Measurements from ENCODE around the gene ELFN1.
"Not testable (repeated sequence)": the region's sequence is repeated elsewhere in the genome, so short reads cannot be mapped to it uniquely, and the experiment has no call there.

The ELFN1 gene

DNA sequence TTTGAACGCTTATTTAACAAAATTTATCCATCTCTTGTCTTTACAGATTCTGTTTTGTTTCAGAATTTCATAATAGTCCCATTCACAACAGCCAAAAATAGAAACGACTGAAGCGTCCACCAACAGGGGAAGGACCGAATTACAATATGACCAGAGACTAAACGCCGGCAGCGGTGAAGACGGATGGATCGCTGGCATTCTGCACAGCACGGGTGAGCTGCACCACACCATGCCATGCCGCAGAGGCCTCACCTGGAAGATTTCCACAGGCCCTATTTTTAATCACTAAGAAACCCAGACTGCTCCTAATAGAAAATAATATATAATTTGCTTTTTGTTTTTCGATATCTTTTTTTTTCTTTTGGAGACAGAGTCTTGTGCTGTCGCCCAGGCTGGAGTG lies 91.0 kb downstream of the ELFN1 start:
- DNase-seq: no peak

DNA sequence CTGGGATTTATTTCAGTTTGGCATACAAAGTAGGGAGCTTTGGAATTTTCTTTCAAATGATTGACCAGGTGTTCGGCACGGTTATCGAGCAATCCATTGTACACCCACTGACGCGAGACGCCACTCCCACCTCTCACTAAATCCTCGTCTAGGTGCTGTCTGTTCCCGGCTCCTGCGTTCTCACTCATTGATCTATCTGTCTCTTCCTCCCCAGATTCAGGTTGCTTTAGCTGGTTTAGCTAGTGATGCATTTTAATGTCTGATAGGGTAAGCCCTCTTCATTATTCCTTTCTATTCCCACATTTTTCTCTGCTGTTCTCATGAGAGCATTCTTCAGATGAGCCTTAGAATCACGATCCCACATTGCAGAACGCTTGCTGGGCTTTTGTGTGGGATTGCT lies 91.7 kb downstream of the ELFN1 start:
- no peak for DNase-seq

DNA sequence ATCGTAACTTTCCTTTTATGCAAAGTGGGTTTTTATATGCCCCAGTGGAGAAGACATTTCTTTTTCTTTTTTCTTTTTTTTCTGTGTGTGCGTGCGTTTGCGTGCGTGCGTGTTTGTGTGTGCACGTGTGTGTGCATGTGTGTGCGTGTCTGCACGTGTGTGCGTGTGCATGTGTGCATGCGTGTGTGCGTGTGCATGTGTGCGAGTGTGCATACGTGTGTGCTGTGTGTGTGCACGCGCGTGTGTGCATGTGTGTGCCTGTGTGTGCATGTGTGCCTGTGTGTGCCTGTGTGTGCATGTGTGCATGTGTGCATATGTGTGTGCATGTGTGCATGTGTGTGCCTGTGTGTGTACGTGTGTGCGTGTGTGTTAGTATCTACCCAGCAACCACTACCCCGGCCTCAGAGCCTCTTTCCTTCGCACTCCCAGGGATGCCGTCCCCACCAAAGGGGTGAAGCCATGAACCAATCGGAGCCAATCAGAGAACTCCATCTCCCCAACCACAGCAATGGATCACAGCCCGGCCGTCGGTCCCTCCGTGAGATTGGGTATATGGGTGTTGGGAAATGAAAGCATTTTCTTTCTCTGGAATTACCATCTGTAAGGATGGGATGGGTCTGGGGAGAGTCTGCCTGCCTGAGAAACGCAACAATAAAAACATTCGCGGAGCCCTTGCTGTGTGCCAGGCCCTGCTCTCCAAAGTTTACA lies 92.3 kb downstream of the ELFN1 start:
- DNase-seq: no peak

DNA sequence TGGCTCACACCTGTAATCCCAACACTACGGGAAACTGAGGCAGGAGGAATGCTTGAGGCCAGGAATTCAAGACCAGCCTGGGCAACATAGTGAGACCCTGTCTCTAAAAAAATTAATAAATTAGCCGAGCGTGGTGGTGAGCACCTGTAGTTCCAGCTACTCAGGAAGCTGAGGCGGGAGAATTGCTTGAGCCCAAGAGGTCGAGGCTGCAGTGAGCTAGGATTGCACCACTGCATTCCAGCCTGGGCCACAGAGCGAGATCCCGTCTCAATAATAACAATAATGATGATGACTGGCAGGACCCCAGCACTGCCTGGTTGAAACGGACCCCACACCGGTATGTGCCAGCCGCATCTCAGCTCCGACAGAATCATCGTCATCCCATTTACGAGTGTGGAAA lies 93.0 kb downstream of the ELFN1 start:
- DNase-seq: no peak

DNA sequence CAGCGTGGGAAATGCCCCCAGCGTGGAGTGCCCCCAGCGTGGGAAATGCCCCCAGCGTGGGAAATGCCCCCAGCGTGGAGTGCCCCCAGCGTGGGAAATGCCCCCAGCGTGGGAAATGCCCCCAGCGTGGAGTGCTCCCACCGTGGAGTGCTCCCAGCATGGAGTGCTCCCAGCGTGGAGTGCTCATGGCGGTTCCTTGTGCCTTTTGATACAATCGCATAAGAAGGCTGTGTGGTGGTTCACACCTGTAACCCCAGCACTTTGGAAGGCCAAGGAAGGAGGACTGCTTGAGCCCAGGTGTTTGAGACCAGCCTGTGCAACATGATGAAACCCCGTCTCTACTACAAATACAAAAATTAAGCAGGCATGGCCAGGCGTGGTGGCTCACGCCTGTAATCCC lies 93.8 kb downstream of the ELFN1 start:
- DNase-seq: not testable (repeated sequence)

DNA sequence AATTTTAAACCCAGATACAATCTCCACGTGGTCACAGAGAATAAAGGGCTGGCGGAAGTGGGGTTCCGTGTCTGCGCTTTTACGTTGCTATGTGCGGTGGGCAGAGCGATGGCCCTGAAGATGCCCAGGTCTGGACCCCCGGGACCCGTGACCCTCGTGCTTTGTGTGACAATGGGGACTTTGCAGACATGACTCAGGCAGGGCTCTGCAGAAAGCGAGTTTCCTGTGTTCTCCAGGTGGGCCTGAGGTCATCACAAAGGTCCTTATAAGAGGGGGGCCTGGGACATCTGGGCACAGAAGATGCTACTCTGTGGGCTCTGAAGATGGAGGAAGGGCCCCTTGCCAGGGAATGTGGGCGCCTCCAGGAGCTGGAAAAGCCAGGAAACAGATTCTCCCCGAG lies 95.3 kb downstream of the ELFN1 start:
- no peak for DNase-seq

DNA sequence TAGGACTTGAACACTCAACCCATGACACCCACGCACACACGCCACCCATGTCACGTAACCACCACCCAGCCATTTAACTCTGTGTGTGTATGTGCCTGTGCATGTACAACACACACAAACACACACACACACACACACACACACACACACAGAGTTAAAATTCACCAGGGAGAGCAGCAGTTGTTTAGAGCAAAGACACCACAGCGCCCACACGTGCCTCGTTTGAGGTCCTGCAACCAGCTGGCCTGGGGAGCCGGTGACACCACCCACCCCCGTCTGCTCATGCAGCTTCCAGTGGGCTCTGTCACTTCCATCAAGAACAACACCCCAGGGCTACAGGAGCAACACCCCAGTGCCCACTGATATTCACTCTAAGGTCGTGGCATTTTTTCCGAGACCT lies 97.4 kb downstream of the ELFN1 start:
- no peak for DNase-seq

DNA sequence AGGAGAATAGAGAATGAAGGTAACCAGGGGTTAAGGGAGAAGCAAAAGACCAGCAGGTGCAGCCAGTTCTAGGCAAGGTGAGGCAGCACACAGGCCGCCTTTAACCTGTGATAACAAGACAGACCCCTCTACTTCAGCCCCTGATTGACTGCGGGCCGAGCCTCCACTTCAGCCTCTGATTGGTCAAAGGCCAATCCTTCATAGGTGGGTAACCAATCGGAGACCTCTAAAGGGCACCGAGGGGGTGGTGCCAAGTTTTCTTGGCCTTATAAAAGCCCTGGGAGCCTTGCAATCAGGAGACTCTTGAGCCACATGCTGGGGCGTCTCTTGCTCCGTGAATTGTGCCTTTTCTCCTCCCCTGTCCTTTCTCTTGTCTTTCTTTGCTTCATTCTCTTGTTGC lies 98.8 kb downstream of the ELFN1 start:
- DNase-seq: no peak

DNA sequence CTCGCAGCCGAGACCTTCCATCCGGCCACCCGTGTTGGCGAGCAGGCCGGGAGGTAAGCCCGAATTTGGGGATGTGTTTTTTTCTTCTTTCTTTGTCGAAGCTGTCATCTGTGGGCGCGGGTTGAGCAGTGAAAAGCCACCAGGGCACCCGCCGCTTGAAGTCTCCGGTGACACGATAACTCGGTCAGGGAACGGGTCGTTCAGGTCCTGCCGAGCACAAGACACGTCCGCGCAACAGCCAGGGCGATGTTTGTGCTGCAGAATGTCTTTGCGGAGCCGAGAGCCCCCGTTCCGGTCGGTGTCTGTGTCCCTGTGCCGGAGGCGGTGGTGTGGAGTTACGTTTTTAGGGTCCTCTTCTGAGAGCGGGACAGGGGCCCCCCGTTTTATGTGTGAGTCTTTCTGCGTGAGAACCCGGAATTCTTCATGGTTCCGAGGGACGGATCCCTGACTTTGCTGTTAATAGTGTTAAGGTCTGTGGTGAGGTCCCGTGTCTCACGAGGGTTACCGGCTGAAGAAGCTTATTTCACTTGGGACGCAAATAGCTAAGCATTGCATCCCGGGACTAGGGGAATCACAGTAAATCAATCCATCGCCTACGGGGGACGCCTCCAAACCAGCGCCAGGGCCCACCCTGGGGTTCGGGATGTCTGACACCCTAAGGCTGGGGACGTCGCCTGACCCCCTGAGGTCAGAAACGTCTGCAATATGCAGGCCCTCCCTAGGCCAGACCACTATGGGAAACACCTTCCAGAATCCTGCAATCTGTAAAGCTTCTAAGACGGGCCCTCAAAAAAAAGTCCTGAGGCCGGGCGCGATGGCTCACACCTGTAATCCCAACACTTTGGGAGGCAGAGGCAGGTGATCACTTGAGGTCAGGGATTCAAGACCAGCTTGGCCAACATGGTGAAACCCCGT lies 99.5 kb downstream of the ELFN1 start:
- no peak for DNase-seq

DNA sequence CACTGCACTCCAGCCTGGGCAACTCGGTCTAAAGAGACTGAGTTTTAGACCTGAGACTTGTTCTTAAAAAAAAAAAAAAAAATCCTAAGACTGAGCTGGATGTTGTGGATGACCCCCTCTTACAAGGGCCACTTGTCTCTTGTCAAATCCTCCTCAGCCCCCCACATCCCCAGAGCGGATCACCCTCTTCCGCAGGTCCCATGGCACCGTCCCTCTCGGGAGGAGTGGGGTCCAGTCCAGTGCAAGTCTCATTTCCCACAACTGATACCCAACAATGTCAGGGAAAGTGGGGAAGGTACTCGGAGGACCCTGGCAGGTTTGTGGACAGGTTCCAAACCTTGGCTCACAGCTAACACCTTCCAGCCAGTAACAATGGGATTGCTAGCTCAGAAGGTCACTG lies 100.3 kb downstream of the ELFN1 start:
- DNase-seq: no peak

DNA sequence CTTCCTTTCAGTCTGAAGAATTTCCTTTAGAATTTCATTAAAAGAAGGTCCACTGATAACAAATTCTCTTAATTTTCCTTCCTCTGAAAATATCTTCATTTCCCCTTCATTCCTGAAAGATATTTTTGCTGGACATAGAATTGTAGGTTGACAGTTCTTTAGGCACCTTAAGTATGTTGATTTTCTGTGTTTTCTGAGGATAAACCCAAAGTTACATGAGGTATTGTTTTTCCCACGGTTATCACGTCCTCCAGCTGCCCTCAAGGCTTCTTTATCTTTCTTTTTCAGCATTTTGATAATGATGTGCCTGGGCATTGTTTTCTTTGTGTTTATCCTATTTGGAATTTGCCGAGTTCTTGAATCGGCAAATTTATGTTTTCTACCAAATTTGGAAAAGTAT lies 105.3 kb downstream of the ELFN1 start:
- no peak for DNase-seq

DNA sequence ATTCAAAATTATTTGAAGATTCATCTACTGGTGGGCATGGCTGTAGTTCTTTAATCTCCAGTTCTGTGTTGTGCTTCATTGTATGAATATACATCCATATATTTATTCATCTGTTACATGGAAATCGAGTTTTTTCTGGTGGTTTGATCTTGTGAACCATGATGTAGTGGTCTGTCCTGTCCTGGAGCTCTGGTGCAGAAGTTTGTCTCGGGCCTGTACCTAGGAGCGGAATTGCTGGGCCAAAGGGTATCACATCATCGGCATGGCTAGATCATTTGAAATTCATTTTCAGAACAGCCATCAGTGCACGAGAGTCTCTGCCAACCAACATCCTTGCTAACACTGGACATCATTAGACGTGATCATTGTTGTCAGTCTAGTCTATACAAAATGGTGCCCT lies 107.0 kb downstream of the ELFN1 start:
- no peak for DNase-seq

DNA sequence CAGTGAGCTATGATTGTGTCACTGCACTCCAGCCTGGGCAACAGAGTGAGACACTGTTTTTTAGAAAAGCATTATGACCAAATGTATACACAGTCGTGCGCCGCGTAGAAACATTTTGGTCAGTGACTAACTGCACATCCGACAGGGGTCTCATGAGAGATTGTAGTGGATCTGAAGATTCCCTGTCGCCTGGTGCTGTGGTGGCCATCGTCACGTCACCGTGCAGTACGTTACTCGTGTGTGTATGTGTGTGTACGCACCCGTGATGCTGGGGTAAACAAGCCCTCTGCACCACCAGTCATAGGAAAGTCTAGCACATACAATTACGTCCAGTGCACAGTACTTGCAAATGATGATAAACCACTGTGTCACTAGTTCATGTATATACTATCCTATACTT lies 109.4 kb downstream of the ELFN1 start:
- no peak for DNase-seq

DNA sequence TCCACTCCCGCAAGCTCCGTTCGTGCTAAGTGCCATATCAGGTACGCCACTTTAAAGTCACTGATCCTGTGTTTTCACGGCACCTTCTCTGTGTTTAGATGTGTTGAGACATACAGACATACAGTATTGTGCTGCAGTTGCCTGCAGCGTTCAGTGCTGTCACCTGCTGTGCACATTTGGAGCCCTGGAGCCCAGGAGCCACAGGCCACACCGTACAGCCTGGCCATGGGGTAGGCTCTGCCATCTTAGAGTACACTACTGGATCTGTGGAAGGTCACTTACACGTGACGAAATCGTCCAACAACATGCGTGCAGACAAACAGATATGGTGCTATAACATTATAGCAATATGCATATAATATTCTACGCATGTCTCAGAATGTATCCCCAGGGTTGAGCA lies 111.3 kb downstream of the ELFN1 start:
- DNase-seq: no peak

DNA sequence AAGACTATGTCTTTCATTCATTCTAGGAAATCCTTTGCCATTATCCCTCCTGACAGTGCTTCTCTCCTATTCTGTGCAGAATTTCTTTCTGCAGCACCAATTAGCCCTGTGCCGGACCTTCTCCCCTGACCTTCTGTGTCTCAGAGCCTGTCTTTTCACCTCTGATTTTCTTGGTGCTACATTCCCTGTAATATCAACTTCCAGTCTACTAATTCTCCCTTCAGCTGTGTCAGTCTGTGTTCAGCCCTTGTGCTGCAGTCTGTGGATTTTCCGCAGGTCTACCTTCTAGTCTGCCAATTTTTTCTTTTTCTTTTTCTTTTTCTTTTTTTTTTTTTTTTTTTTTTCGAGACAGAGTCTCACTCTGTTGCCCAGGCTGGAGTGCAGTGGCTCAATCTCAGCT lies 115.8 kb downstream of the ELFN1 start:
- no peak for DNase-seq

DNA sequence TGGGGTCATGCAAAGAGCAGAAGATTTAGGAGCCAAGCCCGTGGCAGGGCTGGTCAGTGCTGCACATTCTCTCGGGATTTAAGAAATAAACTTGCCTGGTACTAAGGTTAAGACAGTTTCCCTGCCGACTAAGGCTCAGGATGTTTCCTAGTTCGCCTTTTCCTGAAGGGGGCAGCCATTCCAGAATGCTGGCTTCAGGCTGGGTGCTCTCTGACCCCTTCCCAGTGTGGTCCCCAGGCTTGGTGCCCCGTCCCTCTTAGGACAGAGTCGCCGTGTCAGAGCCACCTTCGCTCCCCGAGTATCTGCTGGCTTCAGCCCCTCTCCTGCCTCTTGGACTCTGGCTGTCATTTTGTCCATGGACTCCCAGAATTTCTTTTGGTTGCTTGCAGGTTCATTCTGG lies 117.2 kb downstream of the ELFN1 start:
- DNase-seq: no peak

DNA sequence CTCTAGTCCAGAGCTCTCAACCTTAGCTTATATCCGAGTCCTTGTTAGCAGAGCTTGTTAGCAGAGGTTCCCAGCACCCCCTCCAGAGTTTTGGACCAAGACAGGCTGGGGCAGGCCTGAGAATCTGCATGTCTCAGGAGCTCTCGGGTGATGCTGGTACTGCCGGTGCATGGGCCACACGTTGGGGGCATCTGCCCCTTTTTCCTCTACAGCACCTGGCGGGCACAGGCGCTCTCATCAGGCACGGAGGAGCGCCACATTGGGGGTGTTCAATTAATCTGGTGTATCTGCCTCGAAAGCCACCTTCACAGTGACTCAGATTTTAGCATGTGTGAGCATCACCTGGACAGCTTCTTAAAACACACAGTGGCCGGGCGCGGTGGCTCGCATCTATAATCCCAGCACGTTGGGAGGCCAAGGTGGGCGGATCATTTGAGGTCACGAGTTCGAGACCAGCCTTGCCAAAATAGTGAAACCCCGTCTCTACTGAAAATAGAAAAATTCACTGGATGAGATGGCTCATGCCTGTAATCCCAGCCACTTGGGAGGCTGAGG lies 117.7 kb downstream of the ELFN1 start:
- DNase-seq: no peak

DNA sequence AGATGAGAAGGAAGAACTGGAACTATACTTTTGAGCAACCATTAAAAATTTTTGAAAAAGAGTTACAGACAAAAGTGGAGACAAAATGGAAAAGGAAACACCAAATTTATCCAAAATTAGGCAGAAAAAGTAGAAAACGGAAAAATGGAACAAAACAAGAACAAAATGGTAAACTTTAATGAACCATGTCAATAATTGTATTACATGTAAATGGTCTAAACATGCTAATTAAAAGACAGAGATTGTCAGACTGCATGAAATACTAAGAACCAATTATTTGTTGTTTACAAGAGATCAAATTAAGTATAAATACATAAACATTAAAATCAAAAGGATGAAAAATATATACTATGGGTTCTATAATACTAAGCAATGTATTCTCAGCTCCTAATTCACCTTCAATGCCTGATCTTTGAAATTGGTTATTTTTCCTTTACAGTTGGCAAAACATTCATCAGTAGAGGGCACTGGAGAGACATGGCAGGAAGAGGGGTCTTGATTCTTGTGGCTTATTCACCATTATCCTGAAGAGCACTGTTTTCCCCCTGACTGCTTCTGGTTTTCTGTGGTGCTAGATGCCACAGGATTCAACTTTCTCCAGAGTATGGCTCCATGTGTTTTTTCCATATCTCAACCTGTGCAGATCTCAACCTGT lies 124.9 kb downstream of the ELFN1 start:
- DNase-seq: no peak
